OCI-LY1 (cell line): ENCODE results near the gene PRUNE2.

Source experiments
- H2AFZ ChIP-seq: fragments of 200-600 bp; sonication (generic), shearing (Covaris generic); 2 replicates; pipeline ENCODE4 v1.6.0; 2014; ENCODE audit warnings: antibody characterized with exemption, mild to moderate bottlenecking, low read length
- H3F3A ChIP-seq: fragments of 200-600 bp; sonication (generic), shearing (Covaris generic); 2 replicates; pipeline ENCODE4 v1.6.0; 2014; ENCODE audit warnings: mild to moderate bottlenecking, antibody characterized with exemption, low read length, moderate library complexity; ENCODE audit not compliant: insufficient read depth
- H3K27ac ChIP-seq: fragments of 200-600 bp; sonication (generic); 2 replicates; pipeline ENCODE4 v1.5.1; 2014; ENCODE audit warnings: low read length, mixed run types, mild to moderate bottlenecking, low read depth; ENCODE audit not compliant: poor library complexity, severe bottlenecking
- H3K27me3 ChIP-seq: fragments of 200-600 bp; sonication (generic); 2 replicates; pipeline ENCODE4 v1.6.0; 2014; ENCODE audit warnings: antibody characterized with exemption, mild to moderate bottlenecking, low read length, moderate library complexity; ENCODE audit not compliant: insufficient read depth
- H3K36me3 ChIP-seq: fragments of 200-600 bp; sonication (generic); 2 replicates; pipeline ENCODE4 v1.6.1; 2014; ENCODE audit warnings: mild to moderate bottlenecking, antibody characterized with exemption, low read length, moderate library complexity, mixed read lengths; ENCODE audit not compliant: insufficient read depth
- H3K4me1 ChIP-seq: fragments of 200-600 bp; sonication (generic); 2 replicates; pipeline ENCODE4 v1.5.1; 2014; ENCODE audit warnings: mild to moderate bottlenecking, low read length, moderate library complexity; ENCODE audit not compliant: insufficient read depth, severe bottlenecking
- H3K4me2 ChIP-seq: fragments of 200-600 bp; sonication (generic), shearing (Covaris generic); 2 replicates; pipeline ENCODE4 v1.6.1; 2014; ENCODE audit warnings: low read length
- H3K4me3 ChIP-seq: fragments of 200-600 bp; sonication (generic); 2 replicates; pipeline ENCODE4 v1.5.1; 2014; ENCODE audit warnings: low read length, low read depth, mild to moderate bottlenecking, mixed read lengths; ENCODE audit not compliant: poor library complexity, severe bottlenecking
- H3K79me2 ChIP-seq: fragments of 200-600 bp; shearing (Covaris generic); 2 replicates; pipeline ENCODE4 v1.6.1; 2016; ENCODE audit warnings: mixed run types, low read length, mixed read lengths; ENCODE audit not compliant: insufficient read depth
- H3K9ac ChIP-seq: fragments of 200-600 bp; sonication (generic), shearing (Covaris generic); 2 replicates; pipeline ENCODE4 v1.6.1; 2014; ENCODE audit warnings: mild to moderate bottlenecking, low read length, mixed read lengths
- H3K9me2 ChIP-seq: fragments of 200-600 bp; sonication (generic), shearing (Covaris generic); 2 replicates; pipeline ENCODE4 v1.6.1; 2014; ENCODE audit warnings: low read depth, mild to moderate bottlenecking, low read length, mixed read lengths
- H3K9me3 ChIP-seq: fragments of 200-600 bp; shearing (Covaris generic); 2 replicates; pipeline ENCODE4 v1.6.1; 2014; ENCODE audit warnings: low read length, mixed read lengths
- H4K20me1 ChIP-seq: fragments of 200-600 bp; sonication (generic), shearing (Covaris generic); 2 replicates; pipeline ENCODE4 v1.6.0; 2016; ENCODE audit warnings: mild to moderate bottlenecking, low read length; ENCODE audit not compliant: insufficient read depth
- EZH2 ChIP-seq: fragments of 200-600 bp; sonication (generic), shearing (Covaris generic); IDR thresholded peaks from 2 replicates; pipeline ENCODE4 v1.8.0; 2017; ENCODE audit warnings: borderline replicate concordance, mixed run types, mild to moderate bottlenecking, antibody characterized with exemption, low read length, moderate library complexity, mixed read lengths
- TF ChIP-seq, protein P1 (sequence below): fragments of 200-600 bp; sonication (generic), shearing (Covaris generic); IDR thresholded peaks from 2 replicates; pipeline ENCODE4 v1.5.1; 2017; ENCODE audit warnings: mild to moderate bottlenecking, antibody characterized with exemption, low read length, moderate library complexity, mixed read lengths

PRUNE2 gene

DNA sequence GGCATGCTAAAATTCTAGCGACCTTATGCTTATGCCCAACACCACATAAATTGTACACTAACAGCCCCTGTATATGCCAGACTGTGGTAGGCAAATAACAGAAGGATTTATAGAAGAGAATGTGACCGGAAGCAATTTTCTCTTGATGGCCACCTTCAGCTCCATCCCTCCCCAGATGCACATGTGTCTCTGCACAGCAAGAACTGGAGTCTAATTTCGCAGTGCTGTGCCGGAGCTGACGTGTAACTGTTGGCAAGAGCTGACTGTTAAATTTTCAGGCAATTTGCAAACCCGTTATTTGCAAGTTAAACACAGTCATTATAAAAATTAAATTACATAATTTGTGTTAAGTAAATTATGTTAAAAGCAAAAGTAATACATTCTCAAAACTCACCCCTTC, 93.3 kb downstream of the PRUNE2 start:
- Histone ChIP-seq H4K20me1 (no peaks in the 10 kb centered on the region), H3K9me2 (no peaks in the 10 kb centered on the region), H3F3A (no peaks in the 10 kb centered on the region), H3K9me3 (no peaks in the 10 kb centered on the region), H3K4me1 (no peaks in the 10 kb centered on the region), H3K9ac (no peak overlapping the region), H2AFZ (no peak overlapping the region), H3K4me3 (no peak overlapping the region), H3K36me3 (no peaks in the 10 kb centered on the region), H3K27ac (no peak overlapping the region), H3K79me2 (no peaks in the 10 kb centered on the region), H3K4me2 (no peak overlapping the region), H3K27me3 (no peaks in the 10 kb centered on the region)
- TF ChIP-seq EZH2: no peak
- TF ChIP-seq, protein P1, sequence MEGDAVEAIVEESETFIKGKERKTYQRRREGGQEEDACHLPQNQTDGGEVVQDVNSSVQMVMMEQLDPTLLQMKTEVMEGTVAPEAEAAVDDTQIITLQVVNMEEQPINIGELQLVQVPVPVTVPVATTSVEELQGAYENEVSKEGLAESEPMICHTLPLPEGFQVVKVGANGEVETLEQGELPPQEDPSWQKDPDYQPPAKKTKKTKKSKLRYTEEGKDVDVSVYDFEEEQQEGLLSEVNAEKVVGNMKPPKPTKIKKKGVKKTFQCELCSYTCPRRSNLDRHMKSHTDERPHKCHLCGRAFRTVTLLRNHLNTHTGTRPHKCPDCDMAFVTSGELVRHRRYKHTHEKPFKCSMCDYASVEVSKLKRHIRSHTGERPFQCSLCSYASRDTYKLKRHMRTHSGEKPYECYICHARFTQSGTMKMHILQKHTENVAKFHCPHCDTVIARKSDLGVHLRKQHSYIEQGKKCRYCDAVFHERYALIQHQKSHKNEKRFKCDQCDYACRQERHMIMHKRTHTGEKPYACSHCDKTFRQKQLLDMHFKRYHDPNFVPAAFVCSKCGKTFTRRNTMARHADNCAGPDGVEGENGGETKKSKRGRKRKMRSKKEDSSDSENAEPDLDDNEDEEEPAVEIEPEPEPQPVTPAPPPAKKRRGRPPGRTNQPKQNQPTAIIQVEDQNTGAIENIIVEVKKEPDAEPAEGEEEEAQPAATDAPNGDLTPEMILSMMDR: no peak

DNA sequence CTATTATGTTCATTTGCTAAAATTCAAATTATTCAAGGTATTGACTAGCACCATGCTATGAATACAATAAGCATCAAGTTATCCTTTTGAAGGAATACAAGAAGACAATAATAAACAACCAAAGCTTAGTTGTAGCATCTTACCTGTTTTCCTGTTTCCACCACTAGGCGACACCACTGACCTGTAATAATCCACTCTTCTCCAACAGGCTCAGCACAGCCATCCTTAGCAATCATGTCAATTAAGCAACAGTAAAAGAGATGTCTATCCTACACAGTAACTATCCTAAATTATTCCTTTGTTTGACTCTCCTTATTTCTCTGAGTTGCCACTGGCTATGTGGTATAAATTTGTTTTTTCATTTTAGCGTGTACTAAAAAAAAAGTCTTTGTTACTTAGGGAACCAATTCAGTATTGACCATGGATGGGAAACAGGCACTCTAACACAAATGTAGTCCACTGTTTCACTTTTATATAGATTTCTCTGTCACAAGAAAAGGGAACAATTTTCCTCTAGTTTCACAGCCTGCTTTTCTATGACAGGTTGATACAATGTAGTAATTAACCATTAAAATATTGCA, 95.4 kb downstream of the PRUNE2 start:
- Histone ChIP-seq H3K9me3 (no peaks in the 10 kb centered on the region), H3K4me2 (no peak overlapping the region), H2AFZ (no peak overlapping the region), H4K20me1 (no peaks in the 10 kb centered on the region), H3K4me1 (no peaks in the 10 kb centered on the region), H3K36me3 (no peaks in the 10 kb centered on the region), H3K9me2 (no peaks in the 10 kb centered on the region), H3K27ac (no peak overlapping the region), H3K4me3 (no peak overlapping the region), H3K9ac (no peak overlapping the region), H3K79me2 (no peaks in the 10 kb centered on the region), H3F3A (no peaks in the 10 kb centered on the region), H3K27me3 (no peaks in the 10 kb centered on the region)
- TF ChIP-seq EZH2: no peak
- TF ChIP-seq, protein P1: peak; percentile 85

DNA sequence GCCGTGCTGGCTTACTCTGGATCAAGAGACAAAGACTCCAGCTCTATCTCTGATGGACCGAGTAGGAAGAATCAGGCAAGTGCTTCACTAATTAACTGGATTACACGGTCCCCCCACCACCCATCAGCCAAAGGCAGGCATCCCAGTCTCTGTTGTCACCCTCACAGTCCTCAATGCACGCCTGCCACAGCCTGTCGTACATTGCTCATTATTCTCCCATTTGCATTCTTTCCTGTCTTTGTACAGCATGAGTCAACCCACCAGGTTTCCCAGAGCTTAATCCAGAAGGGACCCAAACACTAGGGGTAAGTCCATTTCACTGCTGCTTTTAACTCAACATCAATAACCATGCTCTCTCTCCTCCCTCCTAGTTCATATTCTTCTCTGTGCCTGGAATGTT, 97.3 kb downstream of the PRUNE2 start:
- H3K9me2 ChIP-seq: no peaks in the 10 kb centered on the region
- H3K79me2 ChIP-seq: no peaks in the 10 kb centered on the region
- no peaks in the 10 kb centered on the region for H3K36me3 ChIP-seq
- H3K4me1 ChIP-seq: no peaks in the 10 kb centered on the region
- no peaks in the 10 kb centered on the region for H3K27me3 ChIP-seq
- H4K20me1 ChIP-seq: no peaks in the 10 kb centered on the region
- no peak overlapping the region for H3K4me3 ChIP-seq
- H3K27ac ChIP-seq: no peak overlapping the region
- H2AFZ ChIP-seq: no peak overlapping the region
- TF ChIP-seq, protein P1: no peak
- no peak for TF ChIP-seq EZH2
- no peaks in the 10 kb centered on the region for H3K9me3 ChIP-seq
- no peak overlapping the region for H3K9ac ChIP-seq
- H3K4me2 ChIP-seq: no peak overlapping the region
- H3F3A ChIP-seq: no peaks in the 10 kb centered on the region
